HG03066 (cell line): ENCODE measurements around the gene NCBP3.
"Not testable (repeated sequence)": the region's sequence is repeated elsewhere in the genome, so short reads cannot be mapped to it uniquely, and the experiment has no call there.

Source experiments
- ATAC-seq: cut with Tn5 transposase; IDR thresholded peaks from one replicate; pipeline ENCODE4 v1.9.1; 2021; ENCODE audit warnings: low read depth; ENCODE audit not compliant: unreplicated experiment

The NCBP3 gene

GRCh38 chr17:3880983-3881382 lies 34.9 kb upstream of the NCBP3 start:
- ATAC-seq, result no peak

GRCh38 chr17:3879591-3880417 lies 33.8 kb upstream of the NCBP3 start:
- no peak for ATAC-seq

GRCh38 chr17:3879186-3879585 lies 33.1 kb upstream of the NCBP3 start:
- ATAC-seq, result no peak

GRCh38 chr17:3877220-3877619 lies 31.2 kb upstream of the NCBP3 start:
- no peak for ATAC-seq

GRCh38 chr17:3875317-3875716 lies 29.3 kb upstream of the NCBP3 start:
- no peak for ATAC-seq

GRCh38 chr17:3873862-3874261 lies 27.8 kb upstream of the NCBP3 start:
- no peak for ATAC-seq

- ATAC-seq, result no peak
Observed at GRCh38 chr17:3870871-3871306, 24.8 kb upstream of the NCBP3 start.

- ATAC-seq, result no peak
Observed at GRCh38 chr17:3867606-3868005, 21.6 kb upstream of the NCBP3 start.

- ATAC-seq, result no peak
Observed at GRCh38 chr17:3867106-3867505, 21.1 kb upstream of the NCBP3 start.

GRCh38 chr17:3866276-3866675 lies 20.2 kb upstream of the NCBP3 start:
- ATAC-seq, result no peak

- no peak for ATAC-seq
Observed at GRCh38 chr17:3865176-3865575, 19.1 kb upstream of the NCBP3 start.

GRCh38 chr17:3864534-3864933 lies 18.5 kb upstream of the NCBP3 start:
- no peak for ATAC-seq

GRCh38 chr17:3861761-3862681 lies 16.0 kb upstream of the NCBP3 start:
- ATAC-seq, result no peak

GRCh38 chr17:3860939-3861700 lies 15.1 kb upstream of the NCBP3 start:
- ATAC-seq, result no peak

GRCh38 chr17:3859940-3860339 lies 13.9 kb upstream of the NCBP3 start:
- ATAC-seq, result no peak

- no peak for ATAC-seq
Observed at GRCh38 chr17:3857261-3858105, 11.4 kb upstream of the NCBP3 start.

- ATAC-seq, result not testable (repeated sequence)
Observed at GRCh38 chr17:3854204-3854603, 8.2 kb upstream of the NCBP3 start.

GRCh38 chr17:3852561-3852960 lies 6.5 kb upstream of the NCBP3 start:
- no peak for ATAC-seq

GRCh38 chr17:3851461-3852100 lies 5.5 kb upstream of the NCBP3 start:
- ATAC-seq, result no peak
